NOMO-1 treated with dmso at 0.1 percent for 144 hours (cell line): Measurements from ENCODE around the gene CFAP91.

ENCODE experiments used
- DNase-seq: peaks from one replicate; lab custom pipeline; 2025; ENCODE audit not compliant: unreplicated experiment; lab: John Stamatoyannopoulos, UW

The CFAP91 gene

GRCh38 chr3:119738741-119739140 lies 35.9 kb downstream of the CFAP91 start:
- no peak for DNase-seq

DNA sequence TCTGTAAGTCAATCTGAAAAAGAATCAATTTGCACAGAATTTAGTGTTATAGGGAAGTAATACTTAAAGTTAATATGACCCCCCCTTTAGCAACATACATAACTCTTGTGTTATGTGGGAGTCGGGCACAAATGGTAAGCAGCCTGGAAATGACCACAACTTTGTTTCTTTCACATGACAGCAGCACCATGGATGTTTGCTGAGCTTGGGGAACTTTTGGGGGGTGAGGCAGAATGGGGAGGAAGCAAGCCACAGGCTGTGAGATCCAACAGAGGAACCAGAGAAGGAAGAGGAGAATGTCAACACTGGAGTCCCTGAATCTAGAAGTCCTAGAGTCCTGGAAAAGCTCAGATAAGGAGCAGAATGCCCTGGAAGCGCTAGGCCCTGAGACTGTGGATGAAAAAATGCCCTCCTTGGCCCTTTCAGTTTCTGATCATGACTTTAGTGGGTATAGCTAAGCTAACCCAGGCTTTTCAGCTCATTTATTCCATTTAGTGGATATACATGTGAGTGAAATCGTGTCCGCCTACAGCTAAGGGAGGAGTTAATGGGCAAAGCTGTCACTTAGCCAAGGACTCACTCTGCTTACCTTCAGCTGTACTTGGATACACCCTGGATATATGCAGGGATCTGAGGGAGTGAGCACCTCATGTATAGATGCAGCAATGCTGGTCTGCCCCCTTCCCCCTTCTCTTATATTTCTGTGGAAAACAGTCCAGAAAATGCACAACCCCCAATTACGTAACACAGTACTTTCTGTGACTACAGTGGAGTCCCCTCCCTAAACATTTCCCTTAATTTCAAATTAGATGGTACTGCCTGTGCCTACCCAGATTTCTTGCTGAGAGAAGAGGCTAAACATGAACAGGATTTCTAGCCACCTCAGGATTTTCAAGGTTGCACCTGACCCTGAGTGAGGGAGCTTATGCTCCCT lies 39.1 kb downstream of the CFAP91 start:
- no peak for DNase-seq

GRCh38 chr3:119743921-119744320 lies 41.1 kb downstream of the CFAP91 start:
- no peak for DNase-seq

DNA sequence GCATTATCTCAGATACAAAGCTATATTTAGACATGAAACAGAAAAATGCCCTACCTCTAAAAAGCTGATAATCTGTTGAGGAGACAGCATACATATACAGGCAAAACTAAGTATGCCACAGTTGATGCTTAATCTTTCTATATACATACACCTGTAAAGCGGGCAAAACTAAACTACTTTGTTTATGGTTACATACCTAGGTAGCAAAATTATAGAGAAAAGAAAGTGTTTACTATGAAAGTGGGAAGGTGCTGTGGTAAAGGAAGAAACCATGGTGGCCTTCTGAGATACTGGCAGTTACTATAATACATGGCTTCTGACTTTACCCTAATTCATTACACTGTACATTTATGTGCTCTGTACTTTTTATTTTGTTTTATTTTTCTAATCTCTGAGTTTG lies 43.1 kb downstream of the CFAP91 start:
- no peak for DNase-seq

GRCh38 chr3:119746423-119746822 lies 43.6 kb downstream of the CFAP91 start:
- DNase-seq: no peak

GRCh38 chr3:119747357-119747756 lies 44.5 kb downstream of the CFAP91 start:
- no peak for DNase-seq

- DNase-seq: no peak
Observed at GRCh38 chr3:119748991-119749390, 46.2 kb downstream of the CFAP91 start.

DNA sequence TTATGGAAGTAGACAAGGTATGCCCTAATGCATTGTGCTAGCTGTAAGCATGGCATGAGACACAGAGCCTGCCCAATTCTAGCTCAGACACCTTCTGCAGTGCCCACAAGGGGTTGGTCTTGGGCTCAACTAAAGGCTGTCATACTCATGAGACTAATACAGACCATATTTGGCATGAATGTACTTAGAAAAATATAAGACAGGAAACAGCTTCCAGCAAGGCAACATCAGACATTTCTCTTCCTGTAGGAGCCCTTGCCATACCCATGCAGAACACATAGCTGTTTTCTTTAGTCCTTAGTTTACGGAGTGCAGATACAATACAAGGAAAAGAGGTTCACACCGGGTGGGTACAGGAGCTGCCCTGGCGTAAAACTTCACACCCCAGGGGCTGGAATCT lies 48.6 kb downstream of the CFAP91 start:
- DNase-seq: no peak
